SK-MEL-5 (cell line): Measurements from ENCODE around the gene LY9. TPM values are rescaled to one million over a fixed set of nuclear protein-coding genes. Genes with fewer than 3 reads are reported as not detected.
"Not testable (repeated sequence)": the region's sequence is repeated elsewhere in the genome, so short reads cannot be mapped to it uniquely, and the experiment has no call there.

Experiments
- DNase-seq: peaks from one replicate; pipeline ENCODE4 v3.0.0-alpha.2; 2016; ENCODE audit warnings: low read depth, low spot score
- in situ Hi-C: cut with HindIII; loops from 2 replicates; pipeline ENCODE4 v1.10.0; 2016; ENCODE audit warnings: low sequenced_read_pairs, high pct_unique_total_duplicates, low pct_unique_long_range_greater_than_20kb
- total RNA-seq: library from RNA; depleted of rRNA; stranded (reverse); fragments of >200 nt; shearing (Covaris generic); gene quantifications from 2 replicates; pipeline ENCODE4 v1.2.3, GENCODE V29; 2014; rRNA removed

Gene LY9
- total RNA-seq, 1 experiment from 2014 or later, result not detected

DNA sequence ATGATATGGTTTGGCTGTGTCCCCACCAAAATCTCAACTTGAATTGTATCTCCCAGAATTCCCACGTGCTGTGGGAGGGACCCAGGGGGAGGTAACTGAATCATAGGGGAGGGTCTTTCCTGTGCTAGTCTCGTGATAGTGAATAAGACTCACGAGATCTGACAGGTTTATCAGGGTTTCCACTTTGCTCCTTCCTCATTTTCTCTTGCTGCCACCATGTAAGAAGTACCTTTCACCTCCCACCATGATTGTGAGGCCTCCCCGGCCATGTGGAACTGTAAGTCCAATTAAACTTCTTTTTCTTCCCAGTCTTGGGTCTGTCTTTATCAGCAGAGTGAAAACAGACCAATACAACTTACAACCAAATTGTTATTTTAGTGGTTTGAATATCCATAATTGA lies 71.7 kb downstream of the LY9 start:
- in situ Hi-C loops, DNase-seq: not testable (repeated sequence)

DNA sequence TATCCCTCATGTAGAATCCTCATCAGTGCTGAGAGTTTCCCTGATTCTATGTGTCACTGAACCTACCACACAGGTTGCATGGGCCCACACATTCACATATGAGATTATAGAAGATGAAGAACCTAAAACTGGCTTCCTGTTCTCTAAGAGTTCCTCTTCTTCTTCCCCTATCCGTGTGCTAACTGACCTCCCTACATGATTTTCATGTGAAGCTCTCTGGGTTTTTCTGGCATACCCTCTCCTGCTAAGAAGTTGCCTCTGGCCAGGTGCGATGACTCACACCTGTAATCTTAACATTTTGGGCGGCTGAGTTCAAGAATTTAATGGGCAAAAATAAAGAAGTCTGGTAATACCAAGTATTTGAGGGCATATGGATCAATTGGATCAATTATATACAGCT lies 72.2 kb downstream of the LY9 start:
- DNase-seq, result no peak
- in situ Hi-C loops, result no loop called here

DNA sequence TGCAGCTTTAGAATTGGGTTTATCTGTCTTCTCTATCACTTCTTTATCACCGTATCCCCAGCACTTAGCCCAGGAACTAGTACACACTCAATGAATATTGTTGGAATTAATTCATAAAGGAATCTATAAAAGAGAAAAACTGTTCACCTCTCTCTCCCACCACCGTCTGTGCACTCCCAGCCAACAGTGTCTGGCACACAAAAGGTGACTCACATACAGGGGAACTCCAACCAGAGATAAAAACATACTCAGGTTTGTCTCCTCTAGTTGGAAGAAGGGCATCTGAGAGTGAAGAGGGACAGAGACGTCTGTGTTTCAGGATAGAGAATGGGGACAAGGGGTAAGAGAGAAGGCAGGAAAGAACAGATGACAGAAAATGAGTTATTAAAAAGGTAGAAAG lies 79.0 kb downstream of the LY9 start:
- no peak for DNase-seq

DNA sequence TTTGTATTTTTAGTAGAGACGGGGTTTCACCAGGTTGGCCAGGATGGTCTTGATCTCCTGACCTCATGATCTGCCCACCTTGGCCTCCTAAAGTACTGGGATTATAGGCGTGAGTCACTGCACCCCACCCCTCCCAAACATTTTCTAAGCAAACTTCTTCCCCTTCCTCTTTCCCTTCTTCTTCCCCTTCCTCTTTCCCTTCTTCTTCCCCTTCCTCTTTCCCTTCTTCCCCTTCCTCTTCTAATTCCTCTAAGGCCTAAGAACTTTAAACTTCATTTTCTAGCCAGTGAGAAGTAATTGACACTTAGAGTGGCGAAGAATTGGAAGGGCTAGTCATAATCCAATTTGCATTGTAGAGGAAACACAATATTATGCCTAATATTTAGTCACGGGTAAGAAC lies 79.6 kb downstream of the LY9 start:
- DNase-seq, in situ Hi-C loops: not testable (repeated sequence)

More for the DNA sequence above, 79.0 kb downstream of the LY9 start:
- in situ Hi-C loops, result no loop called here

DNA sequence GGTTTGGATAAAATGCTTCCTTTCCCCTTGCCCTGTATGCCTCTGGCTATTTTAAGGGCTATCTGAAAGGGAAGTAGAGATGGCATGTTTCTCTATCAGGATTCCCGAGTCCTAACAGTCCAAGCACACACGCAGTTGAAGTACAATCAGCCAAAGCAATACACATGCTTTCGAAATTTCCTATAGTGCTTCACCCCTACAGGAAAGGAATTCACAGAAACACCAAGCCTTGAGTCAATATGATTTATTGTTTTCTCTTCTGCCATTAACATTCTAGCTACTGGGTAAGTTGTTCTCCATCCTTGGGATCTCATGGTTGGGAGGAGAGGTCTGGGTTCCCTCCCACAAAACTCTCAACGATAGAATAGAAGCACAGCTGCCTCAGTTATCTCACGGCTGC lies 80.3 kb downstream of the LY9 start:
- in situ Hi-C loops, result no loop called here
- DNase-seq, result no peak

DNA sequence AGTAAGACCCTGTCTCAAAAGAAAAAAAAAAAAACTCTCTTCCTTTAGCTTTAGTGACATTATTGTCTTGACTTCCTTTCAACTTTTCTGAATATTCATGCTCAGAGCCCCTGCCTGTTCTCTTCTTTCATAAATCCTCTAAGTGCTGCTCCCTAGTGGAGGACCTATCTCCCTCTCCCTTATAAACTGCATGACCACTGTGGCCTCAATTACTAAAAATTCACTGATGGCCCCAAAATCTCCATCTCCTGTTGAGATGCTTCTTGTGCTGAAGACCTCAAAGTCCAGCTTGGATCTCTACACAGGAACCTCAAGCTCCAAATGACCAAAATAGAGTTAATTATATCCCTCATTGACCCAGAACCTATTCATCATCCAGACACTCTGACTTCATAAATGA lies 81.2 kb downstream of the LY9 start:
- DNase-seq, result peak; percentile 56
- in situ Hi-C loops, result no loop called here

Other genes starting within 250 kb of the LY9 start
- gene CD84, start 216.7 kb upstream of the LY9 start, total RNA-seq, result not detected in 2 replicates
- gene SLAMF1, start 149.1 kb upstream of the LY9 start, total RNA-seq, result not detected in 2 replicates
- not detected in 2 replicates for gene CD48, start 84.4 kb upstream of the LY9 start, total RNA-seq
- gene SLAMF7, start 56.9 kb upstream of the LY9 start, total RNA-seq, result 7.9 TPM in 2 replicates
- gene CD244, start 66.7 kb downstream of the LY9 start, total RNA-seq, result 0.05 TPM in 2 replicates
- not detected in 2 replicates for gene ITLN1, start 89.0 kb downstream of the LY9 start, total RNA-seq
- 0.69 and 0.90 TPM in 2 replicates for gene ITLN2, start 158.6 kb downstream of the LY9 start, total RNA-seq
- gene F11R, start 225.0 kb downstream of the LY9 start, total RNA-seq, result 6.4 and 7.3 TPM in 2 replicates
- 0.98 and 1.8 TPM in 2 replicates for gene TSTD1, start 242.8 kb downstream of the LY9 start, total RNA-seq
- gene USF1, start 249.8 kb downstream of the LY9 start, total RNA-seq, result 48.9 and 50.4 TPM in 2 replicates